Caco-2 (cell line): ENCODE results near the gene RAB35. TPM values are rescaled to one million over a fixed set of nuclear protein-coding genes. Genes with fewer than 3 reads are reported as not detected.

ENCODE experiments used
- BruUV-seq: library from RNA; stranded (reverse); fragments of 400-500 nt; replicated peaks from 2 replicates; lab custom pipeline; 2021; lab: Mats Ljungman, UMichigan
- CTCF ChIA-PET: fragments of 300-600 bp; sonication (Branson Sonifier 250); formaldehyde crosslinking; loops from one replicate; lab custom pipeline; 2022; ENCODE audit warnings: antibody characterized with exemption; lab: Charles Lee
- POLR2A ChIA-PET: fragments of 300-600 bp; sonication (Branson Sonifier 250); formaldehyde crosslinking; loops from one replicate; lab custom pipeline; 2022; ENCODE audit warnings: antibody characterized with exemption; lab: Charles Lee
- DNase-seq, 2 experiments: peaks; one replicate each; pipeline versions ENCODE4 v3.0.0 to v3.0.0-alpha.2; 2020 to 2022
- H3K27me3 ChIP-seq: replicated peaks from 2 replicates; pipeline ENCODE4 v1.6.0; 2011; ENCODE audit warnings: low read length; ENCODE audit not compliant: control insufficient read depth, insufficient read depth
- H3K36me3 ChIP-seq: 2 replicates; pipeline ENCODE4 v1.5.1; 2011; ENCODE audit warnings: low read length; ENCODE audit not compliant: control insufficient read depth, insufficient read depth
- H3K4me1 ChIP-seq: fragments of 250-450 bp; sonication (Bioruptor Pico); 2 replicates; pipeline ENCODE4 v1.5.1; 2020; ENCODE audit warnings: mild to moderate bottlenecking
- H3K4me3 ChIP-seq: 2 replicates; pipeline ENCODE4 v1.5.1; 2011; ENCODE audit warnings: low read depth, mild to moderate bottlenecking, control low read depth, low read length
- H3K9me3 ChIP-seq: fragments of 250-450 bp; sonication (Bioruptor Pico); 2 replicates; pipeline ENCODE4 v1.5.1; 2020; ENCODE audit warnings: mild to moderate bottlenecking, moderate library complexity
- H3K27ac Mint-ChIP-seq: one replicate; pipeline ENCODE4 v1.8.0; 2022; ENCODE audit warnings: mixed read lengths; ENCODE audit not compliant: unreplicated experiment
- H3K27me3 Mint-ChIP-seq: one replicate; pipeline ENCODE4 v1.8.0; 2022; ENCODE audit warnings: mixed read lengths; ENCODE audit not compliant: insufficient read depth, unreplicated experiment
- H3K36me3 Mint-ChIP-seq: one replicate; pipeline ENCODE4 v1.8.0; 2022; ENCODE audit warnings: mild to moderate bottlenecking, mixed read lengths; ENCODE audit not compliant: insufficient read depth, unreplicated experiment
- H3K4me1 Mint-ChIP-seq: one replicate; pipeline ENCODE4 v1.8.0; 2022; ENCODE audit warnings: low read depth, mixed read lengths; ENCODE audit not compliant: unreplicated experiment
- H3K4me3 Mint-ChIP-seq: one replicate; pipeline ENCODE4 v1.8.0; 2022; ENCODE audit warnings: mild to moderate bottlenecking, moderate library complexity, mixed read lengths; ENCODE audit not compliant: unreplicated experiment
- H3K9me3 Mint-ChIP-seq: one replicate; pipeline ENCODE4 v1.8.0; 2022; ENCODE audit warnings: mixed read lengths; ENCODE audit not compliant: unreplicated experiment
- CTCF ChIP-seq, 2 experiments: fragments of 200-600 bp in 1 of 2; IDR thresholded peaks; 1 replicate in 1 of 2; 2 replicates in 1 of 2; pipeline versions ENCODE4 v1.5.1 to v1.8.0; 2011 to 2022; ENCODE audit warnings: antibody characterized with exemption in 1 of 2, control low read depth in 1 of 2, inconsistent platforms in 1 of 2, low read depth in 1 of 2, low read length in 1 of 2, mild to moderate bottlenecking in 1 of 2, moderate library complexity in 1 of 2; ENCODE audit not compliant: insufficient read depth in 1 of 2, severe bottlenecking in 1 of 2, unreplicated experiment in 1 of 2
- intact Hi-C: fragments of 100-400 bp; cut with micrococcal nuclease; formaldehyde crosslinking; loops from one replicate; pipeline ENCODE4 v1.10.0; 2022; ENCODE audit not compliant: unreplicated experiment
- total RNA-seq: library from RNA; stranded (reverse); gene quantifications from 2 replicates; pipeline ENCODE4 v1.2.3, GENCODE V29; 2022

The RAB35 gene
- total RNA-seq, 1 experiment from 2014 or later, result 72.0 TPM

- DNase-seq, result no peak
- H3K27me3 ChIP-seq, result no peaks in the 10 kb centered on the region
- Mint-ChIP-seq H3K27me3 (no peaks in the 10 kb centered on the region), H3K4me1 (no peaks in the 10 kb centered on the region), H3K9me3 (no peaks in the 10 kb centered on the region), H3K4me3 (no peak overlapping the region), H3K27ac (no peak overlapping the region), H3K36me3 (peaks cover 80% of the 10 kb centered on the region)
- no peak for TF ChIP-seq CTCF (IDR thresholded peaks at IDR 0.05; ENCODE audit: insufficient read depth in 1 of 2, low read depth in 1 of 2, low read length in 1 of 2, severe bottlenecking in 1 of 2, unreplicated experiment in 1 of 2)
- intact Hi-C loops, result no loop called here
- H3K4me3 ChIP-seq, result no peak overlapping the region
- no peaks in the 10 kb centered on the region for H3K9me3 ChIP-seq
- peaks cover 4% of the 10 kb centered on the region for H3K36me3 ChIP-seq
- POLR2A ChIA-PET, result no interaction called here
- no peaks in the 10 kb centered on the region for H3K4me1 ChIP-seq
- BruUV-seq, result TSS peak; percentile 66
- CTCF ChIA-PET, result no interaction called here
Observed at GRCh38 chr12:120095736-120096135, 20.8 kb downstream of the RAB35 start.

- BruUV-seq, result no TSS peak
- CTCF ChIA-PET, result no interaction called here
- no peak for DNase-seq
- Histone ChIP-seq H3K4me3 (no peak overlapping the region), H3K4me1 (no peaks in the 10 kb centered on the region), H3K27me3 (no peaks in the 10 kb centered on the region), H3K9me3 (no peaks in the 10 kb centered on the region), H3K36me3 (peaks cover 4% of the 10 kb centered on the region)
- H3K27ac Mint-ChIP-seq, result no peak overlapping the region
- no peaks in the 10 kb centered on the region for H3K27me3 Mint-ChIP-seq
- H3K4me3 Mint-ChIP-seq, result no peak overlapping the region
- no peaks in the 10 kb centered on the region for H3K4me1 Mint-ChIP-seq
- POLR2A ChIA-PET, result no interaction called here
- intact Hi-C loops, result no loop called here
- H3K36me3 Mint-ChIP-seq, result peaks cover 77% of the 10 kb centered on the region
- H3K9me3 Mint-ChIP-seq, result no peaks in the 10 kb centered on the region
- TF ChIP-seq CTCF (IDR thresholded peaks at IDR 0.05; ENCODE audit: insufficient read depth in 1 of 2, low read depth in 1 of 2, low read length in 1 of 2, severe bottlenecking in 1 of 2, unreplicated experiment in 1 of 2), result no peak
Observed at GRCh38 chr12:120095331-120095730, 21.2 kb downstream of the RAB35 start.

- Histone ChIP-seq H3K4me3 (no peak overlapping the region), H3K4me1 (no peaks in the 10 kb centered on the region), H3K36me3 (peaks cover 4% of the 10 kb centered on the region), H3K9me3 (no peaks in the 10 kb centered on the region), H3K27me3 (no peaks in the 10 kb centered on the region)
- intact Hi-C loops, result no loop called here
- TF ChIP-seq CTCF (IDR thresholded peaks at IDR 0.05; ENCODE audit: insufficient read depth in 1 of 2, low read depth in 1 of 2, low read length in 1 of 2, severe bottlenecking in 1 of 2, unreplicated experiment in 1 of 2), result no peak
- Mint-ChIP-seq H3K27ac (no peak overlapping the region), H3K4me1 (no peaks in the 10 kb centered on the region), H3K4me3 (no peak overlapping the region), H3K27me3 (no peaks in the 10 kb centered on the region), H3K9me3 (no peaks in the 10 kb centered on the region), H3K36me3 (peaks cover 74% of the 10 kb centered on the region)
- BruUV-seq, result no TSS peak
- DNase-seq, result no peak
- POLR2A ChIA-PET, result no interaction called here
- CTCF ChIA-PET, result no interaction called here
Observed at GRCh38 chr12:120094485-120094884, 22.1 kb downstream of the RAB35 start.
